CD4-positive, alpha-beta memory T cell (primary cell): Measurements from ENCODE around the gene FAM111A. TPM values are rescaled to one million over a fixed set of nuclear protein-coding genes. Genes with fewer than 3 reads are reported as not detected.

Experiments used
- CTCF ChIA-PET: fragments of 350-600 bp; sonication (Branson Sonifier 250); formaldehyde crosslinking; loops from one replicate; lab custom pipeline; 2021; ENCODE audit warnings: inconsistent platforms; ENCODE audit not compliant: partially characterized antibody; lab: Charles Lee
- POLR2A ChIA-PET: fragments of 350-600 bp; sonication (Branson Sonifier 250); formaldehyde crosslinking; loops from one replicate; lab custom pipeline; 2021; ENCODE audit not compliant: partially characterized antibody; lab: Charles Lee
- DNase-seq, 5 donors: peaks; one replicate each; pipeline versions ENCODE4 v3.0.0 to v3.0.0-alpha.2; 2020 to 2022; ENCODE audit warnings: mixed read lengths in 1 of 5
- H3K27ac ChIP-seq: one replicate; pipeline ENCODE4 v1.7.0; 2013; ENCODE audit warnings: low read depth, low read length
- H3K27me3 ChIP-seq: 2 replicates; pipeline ENCODE4 v1.7.0; 2013; ENCODE audit warnings: mild to moderate bottlenecking, low read length, moderate library complexity; ENCODE audit not compliant: insufficient read depth
- H3K36me3 ChIP-seq: 2 replicates; pipeline ENCODE4 v1.7.0; 2013; ENCODE audit warnings: mild to moderate bottlenecking, low read length, moderate library complexity; ENCODE audit not compliant: insufficient read depth
- H3K4me1 ChIP-seq: 2 replicates; pipeline ENCODE4 v1.7.0; 2013; ENCODE audit warnings: mild to moderate bottlenecking, low read length, moderate library complexity; ENCODE audit not compliant: insufficient read depth
- H3K4me3 ChIP-seq, 2 donors: one replicate each; pipeline ENCODE4 v1.7.0; 2013; ENCODE audit warnings: low read length in 2 of 2, mild to moderate bottlenecking in 1 of 2
- H3K9me3 ChIP-seq, 2 donors: one replicate each; pipeline ENCODE4 v1.7.0; 2013; ENCODE audit warnings: low read length in 2 of 2, control low read depth in 1 of 2; ENCODE audit not compliant: control insufficient read depth in 1 of 2
- H3K27ac Mint-ChIP-seq, 7 donors: one replicate each; pipeline ENCODE4 v1.8.0; 2020 to 2021; ENCODE audit warnings: mixed read lengths in 7 of 7, mild to moderate bottlenecking in 6 of 7, inconsistent platforms in 3 of 7, moderate library complexity in 3 of 7
- H3K27me3 Mint-ChIP-seq, 2 donors: one replicate each; pipeline ENCODE4 v1.8.0; 2020 to 2021; ENCODE audit warnings: mixed read lengths in 2 of 2
- H3K36me3 Mint-ChIP-seq, 2 donors: one replicate each; pipeline ENCODE4 v1.8.0; 2020 to 2021; ENCODE audit warnings: mixed read lengths in 2 of 2, inconsistent platforms in 1 of 2, mild to moderate bottlenecking in 1 of 2
- H3K4me1 Mint-ChIP-seq, 4 donors: one replicate each; pipeline ENCODE4 v1.8.0; 2020 to 2021; ENCODE audit warnings: mixed read lengths in 4 of 4, mild to moderate bottlenecking in 1 of 4
- H3K4me3 Mint-ChIP-seq, 8 donors: one replicate each; pipeline ENCODE4 v1.8.0; 2020 to 2021; ENCODE audit warnings: mixed read lengths in 8 of 8, mild to moderate bottlenecking in 7 of 8, moderate library complexity in 6 of 8, inconsistent platforms in 3 of 8
- H3K9me3 Mint-ChIP-seq, 8 donors: one replicate each; pipeline ENCODE4 v1.8.0; 2020 to 2021; ENCODE audit warnings: mixed read lengths in 8 of 8, mild to moderate bottlenecking in 5 of 8, inconsistent platforms in 3 of 8, moderate library complexity in 1 of 8
- intact Hi-C: fragments of 100-400 bp; cut with micrococcal nuclease; formaldehyde crosslinking; loops from one replicate; pipeline ENCODE4 v1.15.1; 2023
- polyA plus RNA-seq, 2 donors: library from polyadenylated mRNA; unstranded; fragments of 300-500 nt; fragmentation: Illumina TruSeq; gene quantifications; one replicate each; pipeline ENCODE4 v1.2.3, GENCODE V29; 2021
- total RNA-seq, 2 experiments: library from RNA; stranded (reverse); gene quantifications; one replicate each; pipeline ENCODE4 v1.2.3, GENCODE V29; 2021

Gene FAM111A
- total and polyA plus RNA-seq, 4 experiments from 2014 or later = 22.8 to 130 (median 77.7) TPM

DNA sequence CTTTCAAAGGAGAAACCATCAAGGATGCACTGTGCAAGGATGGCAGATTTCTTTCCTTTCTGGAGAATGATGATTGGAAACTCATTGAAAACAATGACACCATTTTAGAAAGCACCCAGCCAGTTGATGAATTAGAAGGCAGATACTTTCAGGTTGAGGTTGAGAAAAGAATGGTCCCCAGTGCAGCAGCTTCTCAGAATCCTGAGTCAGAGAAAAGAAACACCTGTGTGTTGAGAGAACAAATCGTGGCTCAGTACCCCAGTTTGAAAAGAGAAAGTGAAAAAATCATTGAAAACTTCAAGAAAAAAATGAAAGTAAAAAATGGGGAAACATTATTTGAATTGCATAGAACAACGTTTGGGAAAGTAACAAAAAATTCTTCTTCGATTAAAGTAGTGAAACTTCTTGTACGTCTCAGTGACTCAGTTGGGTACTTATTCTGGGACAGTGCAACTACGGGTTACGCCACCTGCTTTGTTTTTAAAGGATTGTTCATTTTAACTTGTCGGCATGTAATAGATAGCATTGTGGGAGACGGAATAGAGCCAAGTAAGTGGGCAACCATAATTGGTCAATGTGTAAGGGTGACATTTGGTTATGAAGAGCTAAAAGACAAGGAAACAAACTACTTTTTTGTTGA, 9.8 kb downstream of the FAM111A start:
- intact Hi-C loops = no loop called here
- POLR2A ChIA-PET = interaction anchor here (0.7 to 2.3 kb wide), 2 partner anchors 10 to 38 kb away, joined by 3 to 7 read pairs; partner anchors contain the start of gene FAM111A
- peaks cover 15 to 43% (median 22%) of the 10 kb centered on the region in 4 donors for H3K4me1 Mint-ChIP-seq

DNA sequence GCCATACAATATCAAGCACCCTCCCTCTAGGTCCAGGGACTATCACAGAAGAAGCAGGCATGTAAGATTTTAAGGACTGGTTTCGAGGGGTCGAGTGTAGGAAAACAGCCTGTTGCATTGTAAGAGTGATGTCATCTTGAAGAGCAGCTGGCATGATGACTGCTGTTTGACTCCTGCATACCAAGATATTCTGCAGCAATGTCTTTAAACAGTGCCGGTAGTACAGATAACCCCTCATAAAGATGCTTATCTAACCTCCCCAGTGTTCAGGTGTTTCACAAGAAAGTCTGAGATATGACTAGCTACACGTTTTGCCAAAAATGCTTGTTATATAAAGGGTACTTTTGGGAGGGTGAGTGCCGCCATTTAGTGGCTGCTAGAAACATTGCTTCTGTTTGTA, 12.0 kb downstream of the FAM111A start:
- H3K27ac Mint-ChIP-seq = no peak overlapping the region

More for the DNA sequence above, 9.8 kb downstream of the FAM111A start:
- peaks cover 17 to 38% of the 10 kb centered on the region in 2 donors for H3K36me3 Mint-ChIP-seq
- no peak overlapping the region for H3K4me3 ChIP-seq
- H3K4me1 ChIP-seq = peaks cover 21% of the 10 kb centered on the region
- CTCF ChIA-PET = interaction anchor here (1.2 to 2.0 kb wide), 4 partner anchors 16 to 99 kb away, joined by 3 to 11 read pairs (median 5); no protein-coding TSS in a partner anchor
- peak overlapping the region; percentile 66 to 85 (median 81) for H3K4me3 Mint-ChIP-seq
- no peaks in the 10 kb centered on the region for H3K36me3 ChIP-seq
- H3K27ac Mint-ChIP-seq = peak overlapping the region; percentile 43 to 88 (median 75)
- DNase-seq = peak in 1 of 5 donors; percentile 9
- H3K27me3 ChIP-seq = no peaks in the 10 kb centered on the region
- no peaks in the 10 kb centered on the region for H3K9me3 Mint-ChIP-seq
- no peaks in the 10 kb centered on the region for H3K27me3 Mint-ChIP-seq
- H3K27ac ChIP-seq = peak overlapping the region; percentile 31
- H3K9me3 ChIP-seq = no peaks in the 10 kb centered on the region

DNA sequence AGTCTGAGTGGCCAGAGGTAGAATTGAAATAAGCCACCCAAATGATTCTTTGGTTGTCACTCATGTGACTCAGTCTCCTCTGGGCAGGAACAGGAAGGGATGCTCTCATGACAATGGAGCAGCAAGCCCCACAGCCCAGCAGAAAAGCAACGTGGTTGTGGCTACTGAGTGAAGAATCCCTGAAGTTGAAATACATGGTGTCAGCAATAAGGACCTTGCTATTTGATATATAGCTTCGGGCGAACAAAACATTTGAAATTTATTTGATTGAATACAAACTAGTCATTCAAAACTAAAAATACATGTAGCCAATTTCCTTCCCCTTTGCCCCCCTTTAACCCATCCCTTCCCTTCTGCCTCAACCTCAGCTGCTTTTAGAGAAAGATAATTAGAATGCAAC, 14.8 kb downstream of the FAM111A start:
- Mint-ChIP-seq H3K36me3 (peaks cover 0 to 3% of the 10 kb centered on the region in 2 donors), H3K4me3 (no peak overlapping the region), H3K4me1 (peaks cover 9 to 17% (median 14%) of the 10 kb centered on the region in 4 donors), H3K27ac (no peak overlapping the region), H3K27me3 (peaks cover 8 to 11% of the 10 kb centered on the region in 2 donors), H3K9me3 (no peaks in the 10 kb centered on the region)
- Histone ChIP-seq H3K27me3 (no peaks in the 10 kb centered on the region), H3K9me3 (no peaks in the 10 kb centered on the region), H3K27ac (no peak overlapping the region), H3K36me3 (no peaks in the 10 kb centered on the region), H3K4me3 (no peak overlapping the region), H3K4me1 (peaks cover 13% of the 10 kb centered on the region)
- intact Hi-C loops = no loop called here
- POLR2A ChIA-PET = interaction anchor here (1.5 to 1.9 kb wide), 3 partner anchors 10 to 15 kb away, joined by 5 to 12 read pairs (median 11); partner anchors contain the start of gene FAM111A
- DNase-seq = no peak
- CTCF ChIA-PET = interaction anchor here (1.0 to 5.6 kb wide), 24 partner anchors 7 to 590 kb away, joined by 3 to 66 read pairs (median 8); partner anchors contain the start of genes DTX4, FAM111A, FAM111B and GLYATL1B

More for the DNA sequence above, 12.0 kb downstream of the FAM111A start:
- Histone ChIP-seq H3K27ac (no peak overlapping the region), H3K9me3 (no peaks in the 10 kb centered on the region), H3K36me3 (no peaks in the 10 kb centered on the region), H3K4me1 (peaks cover 24% of the 10 kb centered on the region), H3K4me3 (no peak overlapping the region), H3K27me3 (no peaks in the 10 kb centered on the region)
- peaks cover 0 to 3% of the 10 kb centered on the region in 2 donors for H3K27me3 Mint-ChIP-seq
- no peak overlapping the region for H3K4me3 Mint-ChIP-seq
- peaks cover 8 to 19% of the 10 kb centered on the region in 2 donors for H3K36me3 Mint-ChIP-seq
- POLR2A ChIA-PET = interaction anchor here (1.6 kb wide), 1 partner anchor 12 kb away, joined by 7 read pairs; the partner anchor contains the start of gene FAM111A
- no peaks in the 10 kb centered on the region for H3K9me3 Mint-ChIP-seq
- no peak for DNase-seq
- peaks cover 17 to 30% (median 24%) of the 10 kb centered on the region in 4 donors for H3K4me1 Mint-ChIP-seq
- CTCF ChIA-PET = interaction anchor here (0.9 to 5.6 kb wide), 3 partner anchors 13 to 96 kb away, joined by 4 to 57 read pairs (median 6); partner anchors contain the start of gene FAM111A
- intact Hi-C loops = no loop called here

DNA sequence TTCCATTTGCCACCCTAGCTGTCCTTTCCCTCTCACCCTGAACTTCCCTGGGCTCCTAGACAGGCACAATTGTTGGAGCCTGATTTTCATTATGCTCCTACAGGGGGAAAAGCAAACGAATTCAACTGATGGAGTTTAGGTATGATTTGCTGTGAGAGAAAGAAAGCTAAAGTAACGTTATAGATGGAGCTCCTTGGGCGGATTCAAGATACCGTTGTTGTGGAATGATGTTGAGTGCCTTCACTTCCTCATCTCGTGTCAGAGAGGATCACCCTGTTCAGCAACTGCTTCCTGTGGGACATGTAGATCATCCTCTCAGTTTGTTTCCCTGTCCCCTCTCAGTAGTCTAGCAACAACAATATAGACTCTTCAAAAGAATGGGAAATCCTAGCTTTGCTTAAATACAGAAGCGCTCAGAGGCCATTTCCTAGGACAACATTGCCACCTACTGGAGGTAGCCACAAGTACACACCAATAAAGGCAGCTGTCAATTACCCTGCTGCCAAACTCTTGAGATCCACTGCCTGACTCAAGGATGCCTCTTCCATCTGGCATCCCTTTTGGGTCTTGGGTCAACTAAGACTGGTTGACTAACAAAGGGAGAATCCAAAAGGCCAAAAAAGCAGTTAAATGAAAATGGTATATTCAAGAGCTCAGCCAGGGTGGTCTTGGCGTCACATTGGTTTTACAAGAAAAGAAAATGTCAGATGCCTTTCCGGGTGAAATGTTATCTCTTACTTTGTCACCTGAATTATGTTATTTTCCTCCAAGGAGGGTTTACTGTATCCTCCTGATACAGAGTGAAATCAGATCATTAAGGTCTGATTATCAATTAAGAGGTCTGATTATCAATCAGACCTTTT, 15.8 kb downstream of the FAM111A start:
- CTCF ChIA-PET = interaction anchor here (0.6 to 5.6 kb wide), 48 partner anchors 8 to 591 kb away, joined by 3 to 66 read pairs (median 5); partner anchors contain the start of genes DTX4, FAM111A, FAM111B and GLYATL1B
- POLR2A ChIA-PET = interaction anchor here (0.6 to 1.9 kb wide), 7 partner anchors 11 to 105 kb away, joined by 3 to 12 read pairs (median 5); partner anchors contain the start of genes DTX4 and FAM111A
- peak overlapping the region in 3 of 7 donors; percentile 36 to 90 (median 66) for H3K27ac Mint-ChIP-seq
- H3K36me3 ChIP-seq = no peaks in the 10 kb centered on the region
- intact Hi-C loops = loop anchor here (1.0 kb wide), 5 partner anchors 16 to 504 kb away; partner anchors contain the start of gene FAM111A
- peaks cover 10 to 14% of the 10 kb centered on the region in 2 donors for H3K27me3 Mint-ChIP-seq
- no peak overlapping the region for H3K27ac ChIP-seq
- H3K9me3 ChIP-seq = no peaks in the 10 kb centered on the region
- H3K36me3 Mint-ChIP-seq = no peaks in the 10 kb centered on the region
- DNase-seq = peak; percentile 65 to 73 (median 68)
- peaks cover 2 to 8% (median 5%) of the 10 kb centered on the region in 4 donors for H3K4me1 Mint-ChIP-seq
- H3K9me3 Mint-ChIP-seq = no peaks in the 10 kb centered on the region
- H3K4me1 ChIP-seq = peaks cover 3% of the 10 kb centered on the region
- no peak overlapping the region for H3K4me3 ChIP-seq
- no peak overlapping the region for H3K4me3 Mint-ChIP-seq
- H3K27me3 ChIP-seq = no peaks in the 10 kb centered on the region

DNA sequence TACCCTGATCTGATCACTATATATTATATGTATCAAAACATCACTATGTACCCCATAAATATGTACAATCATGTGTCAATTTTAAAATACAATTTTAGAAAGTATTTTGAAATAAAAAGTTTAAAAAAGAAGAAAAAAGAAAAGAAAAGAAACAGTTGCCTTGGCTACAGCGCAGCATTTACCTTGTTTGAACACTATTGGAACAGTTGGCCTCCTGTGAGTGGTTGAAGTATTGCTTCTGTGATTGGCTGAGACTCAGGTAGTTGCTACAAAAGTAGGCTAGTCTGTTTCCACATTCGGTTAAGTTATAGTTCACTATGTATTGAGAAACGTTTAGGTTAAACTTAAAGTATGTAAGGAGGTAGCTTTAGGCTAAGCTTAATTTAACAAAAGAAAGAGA, 21.4 kb downstream of the FAM111A start:
- Histone ChIP-seq H3K27me3 (peaks cover 3% of the 10 kb centered on the region), H3K4me3 (no peak overlapping the region), H3K4me1 (no peaks in the 10 kb centered on the region), H3K27ac (no peak overlapping the region), H3K9me3 (no peaks in the 10 kb centered on the region), H3K36me3 (no peaks in the 10 kb centered on the region)
- Mint-ChIP-seq H3K27me3 (peaks cover 16 to 17% of the 10 kb centered on the region in 2 donors), H3K4me1 (no peaks in the 10 kb centered on the region), H3K27ac (no peak overlapping the region), H3K4me3 (no peak overlapping the region), H3K9me3 (no peaks in the 10 kb centered on the region), H3K36me3 (no peaks in the 10 kb centered on the region)
- intact Hi-C loops = no loop called here
- ChIA-PET POLR2A (no interaction called here), CTCF (interaction anchor here (0.7 to 1.2 kb wide), 4 partner anchors 19 to 38 kb away, joined by 3 read pairs; no protein-coding TSS in a partner anchor)
- DNase-seq = no peak

DNA sequence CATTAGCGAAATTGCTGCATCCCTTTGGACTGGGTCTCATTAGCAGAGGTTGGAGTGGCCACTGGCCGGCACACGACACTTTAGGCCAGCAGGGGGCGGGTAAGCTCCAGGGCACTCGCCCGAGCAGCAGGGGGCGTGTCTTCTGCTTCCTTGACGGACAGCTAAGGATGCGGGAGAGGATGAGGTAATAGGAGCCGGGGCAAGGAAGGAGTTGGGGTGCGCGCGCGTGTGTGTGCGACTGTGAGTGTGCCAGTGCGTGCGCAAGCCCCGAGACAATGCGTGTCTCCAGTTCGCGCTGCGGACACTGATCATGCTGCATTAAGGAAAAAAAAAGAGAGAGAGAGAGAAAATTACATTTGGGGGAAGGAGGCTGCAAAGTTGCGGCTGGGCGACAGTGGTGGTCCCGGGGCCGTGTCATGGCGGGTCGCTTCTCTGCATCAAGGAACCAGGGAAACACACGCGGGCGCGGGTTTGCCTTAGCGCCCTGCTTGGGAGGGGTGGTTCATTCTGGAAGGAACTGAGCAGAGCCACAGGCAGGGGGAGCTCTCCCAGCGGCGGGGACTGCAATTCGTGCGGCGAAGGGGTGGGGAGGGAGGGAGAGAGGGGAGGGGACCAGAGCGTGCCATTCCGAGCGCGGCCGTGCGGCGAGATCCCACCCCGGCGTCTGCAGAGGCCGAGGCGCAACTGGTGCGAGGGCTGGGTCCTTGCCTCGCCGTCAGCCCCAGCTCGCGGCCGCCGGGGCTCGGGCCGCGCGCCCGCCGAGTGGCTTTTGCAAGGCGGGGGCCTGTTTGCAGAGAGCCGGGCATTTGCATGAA, 29.1 kb downstream of the FAM111A start, which contains the start of gene DTX4:
Gene DTX4, plus strand, starts transcription at position 625 of the 815 bp plus-strand sequence. CDS start 464 bp downstream, outside the sequence.
- Mint-ChIP-seq H3K27me3 (peaks cover 0 to 5% of the 10 kb centered on the region in 2 donors), H3K4me1 (peaks cover 7 to 28% (median 9%) of the 10 kb centered on the region in 4 donors), H3K4me3 (peak within 1 kb of the TSS; percentile 86 to 98 (median 90)), H3K9me3 (no peaks in the 10 kb centered on the region), H3K27ac (peak within 1 kb of the TSS; percentile 13 to 86 (median 71)), H3K36me3 (peaks cover 0 to 2% of the 10 kb centered on the region in 2 donors)
- no peaks in the 10 kb centered on the region for H3K36me3 ChIP-seq
- H3K9me3 ChIP-seq = no peaks in the 10 kb centered on the region
- peak within 1 kb of the TSS; percentile 63 to 82 for H3K4me3 ChIP-seq
- H3K27ac ChIP-seq = no peak within 1 kb of the TSS
- CTCF ChIA-PET = interaction anchor here (0.6 to 8.3 kb wide), 46 partner anchors 10 to 583 kb away, joined by 3 to 205 read pairs (median 5); partner anchors contain the start of genes FAM111A, FAM111B, MPEG1 and PATL1
- peaks cover 11% of the 10 kb centered on the region for H3K4me1 ChIP-seq
- H3K27me3 ChIP-seq = no peaks in the 10 kb centered on the region
- intact Hi-C loops = loop anchor here (1.0 to 10.0 kb wide), 7 partner anchors 11 to 509 kb away; partner anchors contain the start of gene FAM111A
- POLR2A ChIA-PET = interaction anchor here (1.0 to 2.1 kb wide), 9 partner anchors 9 to 444 kb away, joined by 3 to 11 read pairs (median 4); partner anchors contain the start of genes FAM111A and OSBP
- peak; percentile 84 to 91 (median 84) for DNase-seq
